GM18519 (cell line): ENCODE results near the gene AGFG1.
"Not testable (repeated sequence)": the region's sequence is repeated elsewhere in the genome, so short reads cannot be mapped to it uniquely, and the experiment has no call there.

Source experiments
- ATAC-seq: cut with Tn5 transposase; IDR thresholded peaks from one replicate; pipeline ENCODE4 v1.9.1; 2021; ENCODE audit warnings: mild to moderate bottlenecking, moderate library complexity; ENCODE audit not compliant: unreplicated experiment, low FRiP score

Gene AGFG1

GRCh38 chr2:227493524-227493923 is 21.6 kb downstream of the AGFG1 start:
- no peak for ATAC-seq

GRCh38 chr2:227497158-227497557 is 25.2 kb downstream of the AGFG1 start:
- no peak for ATAC-seq

- no peak for ATAC-seq
These were observed 27.8 kb downstream of the AGFG1 start for GRCh38 chr2:227499627-227500300.

GRCh38 chr2:227500301-227500630 is 28.3 kb downstream of the AGFG1 start:
- no peak for ATAC-seq

- no peak for ATAC-seq
These were observed 31.8 kb downstream of the AGFG1 start for GRCh38 chr2:227503433-227504406.

GRCh38 chr2:227504700-227505099 is 32.7 kb downstream of the AGFG1 start:
- no peak for ATAC-seq

GRCh38 chr2:227506456-227506855 is 34.5 kb downstream of the AGFG1 start:
- no peak for ATAC-seq

GRCh38 chr2:227507963-227508362 is 36.0 kb downstream of the AGFG1 start:
- no peak for ATAC-seq

GRCh38 chr2:227509076-227509475 is 37.1 kb downstream of the AGFG1 start:
- no peak for ATAC-seq

GRCh38 chr2:227509824-227510619 is 38.1 kb downstream of the AGFG1 start:
- ATAC-seq = no peak

GRCh38 chr2:227510620-227510958 is 38.6 kb downstream of the AGFG1 start:
- ATAC-seq = no peak

- ATAC-seq = no peak
These were observed 39.4 kb downstream of the AGFG1 start for GRCh38 chr2:227511239-227511930.

- ATAC-seq = no peak
These were observed 40.0 kb downstream of the AGFG1 start for GRCh38 chr2:227511955-227512354.

GRCh38 chr2:227513113-227513512 is 41.2 kb downstream of the AGFG1 start:
- ATAC-seq = no peak

GRCh38 chr2:227515742-227516141 is 43.8 kb downstream of the AGFG1 start:
- ATAC-seq = no peak

GRCh38 chr2:227517724-227518123 is 45.8 kb downstream of the AGFG1 start:
- no peak for ATAC-seq

GRCh38 chr2:227518278-227518865 is 46.4 kb downstream of the AGFG1 start:
- not testable (repeated sequence) for ATAC-seq

GRCh38 chr2:227521178-227521577 is 49.2 kb downstream of the AGFG1 start:
- ATAC-seq = not testable (repeated sequence)

- ATAC-seq = no peak
These were observed 52.7 kb downstream of the AGFG1 start for GRCh38 chr2:227524665-227525064.

GRCh38 chr2:227527351-227527750 is 55.4 kb downstream of the AGFG1 start:
- no peak for ATAC-seq
